ENCODE results near the gene CENPT. TPM values are rescaled to one million over a fixed set of nuclear protein-coding genes. Genes with fewer than 3 reads are reported as not detected.

CENPT gene
- total RNA-seq, 1 donor from 2014 or later: 36.2 TPM

- TF ChIP-seq EZH2phosphoT487 (IDR thresholded peaks at IDR 0.05) (no peak), CTCF (IDR thresholded peaks at IDR 0.05) (peak; percentile 11)
- no peaks in the 10 kb centered on the region for H3K27me3 ChIP-seq
- Mint-ChIP-seq H3K27ac (peak overlapping the region; percentile 78), H3K9me3 (no peaks in the 10 kb centered on the region), H3K36me3 (peaks cover 6% of the 10 kb centered on the region), H3K4me1 (peaks cover 14% of the 10 kb centered on the region), H3K4me3 (peak overlapping the region; percentile 92), H3K27me3 (ENCODE audit: insufficient read depth, low read depth) (peaks cover 2% of the 10 kb centered on the region)
- H3K4me2 ChIP-seq: peak overlapping the region; percentile 81
- H3K4me1 ChIP-seq: peaks cover 6% of the 10 kb centered on the region
- H3K79me2 ChIP-seq (ENCODE audit: low read depth): peaks cover 40% of the 10 kb centered on the region
- H3K36me3 ChIP-seq: no peaks in the 10 kb centered on the region
- H4K20me1 ChIP-seq (ENCODE audit: low read depth): peaks cover 16% of the 10 kb centered on the region
- peaks cover 9% of the 10 kb centered on the region for H3F3A ChIP-seq (ENCODE audit: low read depth)
- peak overlapping the region; percentile 98 for H3K4me3 ChIP-seq
- no peak for DNase-seq (ENCODE audit: low spot score)
- peak overlapping the region; percentile 84 for H2AFZ ChIP-seq (replicated peaks)
- H3K27ac ChIP-seq: no peak overlapping the region
- H3K9ac ChIP-seq: peak overlapping the region; percentile 10
- no peaks in the 10 kb centered on the region for H3K9me3 ChIP-seq (ENCODE audit: low read depth)
Measured at GRCh38 chr16:67807148-67807682, 40.3 kb downstream of the CENPT start.

DNA sequence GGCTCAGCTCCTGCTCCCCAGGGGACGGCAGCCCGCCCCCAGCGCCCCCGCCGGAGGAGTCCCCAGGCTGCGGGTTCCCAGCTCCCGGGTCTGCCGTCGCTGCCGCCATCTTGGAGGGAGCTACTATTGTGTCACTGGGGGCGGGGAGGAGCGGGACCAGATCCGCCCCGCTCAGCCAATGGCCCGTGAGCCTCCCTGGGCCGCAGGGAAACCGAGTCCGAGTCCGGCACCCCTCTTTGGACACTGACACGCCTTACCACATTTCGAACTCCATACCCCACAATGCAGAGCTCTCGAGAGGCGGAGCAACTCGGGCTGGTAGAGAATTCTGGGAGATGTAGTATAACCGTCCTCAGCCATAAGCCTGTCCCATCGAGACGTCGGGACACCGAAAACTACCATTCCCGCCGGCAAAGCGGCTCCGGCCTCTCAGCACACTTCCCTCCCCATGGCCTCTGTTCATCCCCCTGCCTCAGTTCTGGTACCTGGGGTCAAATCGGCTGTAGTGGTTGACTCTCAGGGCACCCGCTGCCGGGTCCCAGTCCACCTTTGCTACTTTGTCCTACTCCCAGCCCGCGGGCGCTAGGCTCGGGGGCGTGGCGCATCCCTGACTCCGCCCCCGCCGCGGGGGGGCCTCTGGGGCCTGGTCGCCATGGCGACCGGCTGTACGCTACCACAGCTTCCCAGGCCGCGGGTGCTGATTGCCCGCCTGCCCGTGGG, 40.9 kb downstream of the CENPT start, which contains the start of the genes RANBP10 and TSNAXIP1:
Gene RANBP10 (minus strand): TSS at position 133 of the 720 bp plus-strand sequence. CDS start 24 bp downstream, at position 109.
Gene TSNAXIP1 (plus strand): TSS at position 462 of the 720 bp plus-strand sequence. CDS start 261 bp downstream, outside the sequence.
- Histone ChIP-seq H3K9ac (peak within 1 kb of the TSS; percentile 97), H3K27me3 (no peaks in the 10 kb centered on the region), H4K20me1 (ENCODE audit: low read depth) (peaks cover 17% of the 10 kb centered on the region), H3K79me2 (ENCODE audit: low read depth) (peaks cover 46% of the 10 kb centered on the region), H3K27ac (peak within 1 kb of the TSS; percentile 64), H3K36me3 (no peaks in the 10 kb centered on the region), H2AFZ (replicated peaks) (peak within 1 kb of the TSS; percentile 84), H3K4me2 (peak within 1 kb of the TSS; percentile 98), H3K9me3 (ENCODE audit: low read depth) (no peaks in the 10 kb centered on the region), H3F3A (ENCODE audit: low read depth) (peaks cover 9% of the 10 kb centered on the region), H3K4me3 (peak within 1 kb of the TSS; percentile 98), H3K4me1 (peaks cover 6% of the 10 kb centered on the region)
- Mint-ChIP-seq H3K27me3 (ENCODE audit: insufficient read depth, low read depth) (peaks cover 2% of the 10 kb centered on the region), H3K27ac (peak within 1 kb of the TSS; percentile 81), H3K9me3 (no peaks in the 10 kb centered on the region), H3K36me3 (peaks cover 6% of the 10 kb centered on the region), H3K4me1 (peaks cover 14% of the 10 kb centered on the region), H3K4me3 (peak within 1 kb of the TSS; percentile 92)
- TF ChIP-seq EZH2phosphoT487 (IDR thresholded peaks at IDR 0.05): no peak
- TF ChIP-seq CTCF (IDR thresholded peaks at IDR 0.05): no peak
- no peak for TF ChIP-seq EZH2 (IDR thresholded peaks at IDR 0.05)
- peak; percentile 99 for DNase-seq (ENCODE audit: low spot score)

GRCh38 chr16:67805718-67806427, 41.6 kb downstream of the CENPT start:
- Mint-ChIP-seq H3K4me3 (peak overlapping the region; percentile 92), H3K27me3 (ENCODE audit: insufficient read depth, low read depth) (peaks cover 2% of the 10 kb centered on the region), H3K27ac (peak overlapping the region; percentile 81), H3K36me3 (peaks cover 6% of the 10 kb centered on the region), H3K9me3 (no peaks in the 10 kb centered on the region), H3K4me1 (peaks cover 14% of the 10 kb centered on the region)
- H3K27me3 ChIP-seq: no peaks in the 10 kb centered on the region
- peak overlapping the region; percentile 98 for H3K4me3 ChIP-seq
- H3K4me2 ChIP-seq: peak overlapping the region; percentile 98
- peak overlapping the region; percentile 64 for H3K27ac ChIP-seq
- H2AFZ ChIP-seq (replicated peaks): peak overlapping the region; percentile 83
- H3F3A ChIP-seq (ENCODE audit: low read depth): peaks cover 9% of the 10 kb centered on the region
- H3K36me3 ChIP-seq: no peaks in the 10 kb centered on the region
- no peaks in the 10 kb centered on the region for H3K9me3 ChIP-seq (ENCODE audit: low read depth)
- peak; percentile 41 for DNase-seq (ENCODE audit: low spot score)
- H3K79me2 ChIP-seq (ENCODE audit: low read depth): peaks cover 53% of the 10 kb centered on the region
- H3K9ac ChIP-seq: peak overlapping the region; percentile 97
- TF ChIP-seq CTCF (IDR thresholded peaks at IDR 0.05) (no peak), EZH2 (IDR thresholded peaks at IDR 0.05) (no peak), EZH2phosphoT487 (IDR thresholded peaks at IDR 0.05) (no peak)
- H3K4me1 ChIP-seq: peaks cover 6% of the 10 kb centered on the region
- H4K20me1 ChIP-seq (ENCODE audit: low read depth): peaks cover 17% of the 10 kb centered on the region

All from neural progenitor cell (in vitro differentiated cells).